WTC11 (cell line): ENCODE results near the gene ITPK1. TPM values are rescaled to one million over a fixed set of nuclear protein-coding genes. Genes with fewer than 3 reads are reported as not detected.

ENCODE experiments used
- ATAC-seq: fragments of 200-7000 bp; cut with Tn5 transposase; 2 replicates; pipeline ENCODE4 v1.10.0; 2021; ENCODE audit warnings: mild to moderate bottlenecking, moderate library complexity
- CTCF ChIA-PET: fragments of 300-600 bp; sonication (Branson Sonifier 250); formaldehyde crosslinking; loops from one replicate; lab custom pipeline; 2021; ENCODE audit warnings: antibody characterized with exemption; lab: Charles Lee
- POLR2A ChIA-PET: fragments of 350-600 bp; sonication (Branson Sonifier 250); formaldehyde crosslinking; loops from one replicate; lab custom pipeline; 2021; ENCODE audit warnings: antibody characterized with exemption; lab: Charles Lee
- DNase-seq: peaks from one replicate; pipeline ENCODE4 v3.0.0; 2021; ENCODE audit warnings: low spot score
- H3K27ac Mint-ChIP-seq: 2 replicates; pipeline ENCODE4 v1.8.0; 2021; ENCODE audit warnings: mixed read lengths
- H3K27me3 Mint-ChIP-seq: 2 replicates; pipeline ENCODE4 v1.8.0; 2021; ENCODE audit warnings: low read depth, mild to moderate bottlenecking, moderate library complexity, mixed read lengths
- H3K36me3 Mint-ChIP-seq: 2 replicates; pipeline ENCODE4 v1.8.0; 2021; ENCODE audit warnings: mixed read lengths
- H3K4me1 Mint-ChIP-seq: 2 replicates; pipeline ENCODE4 v1.8.0; 2022; ENCODE audit warnings: mixed read lengths
- H3K4me3 Mint-ChIP-seq: 2 replicates; pipeline ENCODE4 v1.8.0; 2021; ENCODE audit warnings: mild to moderate bottlenecking, moderate library complexity, mixed read lengths
- H3K9me3 Mint-ChIP-seq: 2 replicates; pipeline ENCODE4 v1.8.0; 2021; ENCODE audit warnings: mixed read lengths
- ELF4 ChIP-seq: sonication (generic); formaldehyde crosslinking; IDR thresholded peaks from 2 replicates; pipeline ENCODE4 v1.8.1; 2022; ENCODE audit warnings: low read depth, mild to moderate bottlenecking, moderate library complexity, missing genetic modification reagents
- EMX1 ChIP-seq: fragments of 250-450 bp; sonication (Bioruptor Pico); IDR thresholded peaks from 2 replicates; pipeline ENCODE4 v1.8.0; 2021; ENCODE audit warnings: mild to moderate bottlenecking
- ERG ChIP-seq: fragments of 250-450 bp; sonication (Bioruptor Pico); IDR thresholded peaks from 2 replicates; pipeline ENCODE4 v1.8.0; 2021; ENCODE audit warnings: mild to moderate bottlenecking
- ESRRA ChIP-seq: sonication (generic); formaldehyde crosslinking; IDR thresholded peaks from 2 replicates; pipeline ENCODE4 v1.8.1; 2022; ENCODE audit warnings: mild to moderate bottlenecking, missing genetic modification reagents, borderline replicate concordance
- FOXJ3 ChIP-seq: sonication (generic); formaldehyde crosslinking; IDR thresholded peaks from 2 replicates; pipeline ENCODE4 v1.9.0; 2021; ENCODE audit warnings: missing genetic modification reagents, mild to moderate bottlenecking, borderline replicate concordance
- GABPB1 ChIP-seq: sonication (generic); formaldehyde crosslinking; IDR thresholded peaks from 2 replicates; pipeline ENCODE4 v1.8.1; 2023; ENCODE audit warnings: mild to moderate bottlenecking, missing genetic modification reagents
- GRHL2 ChIP-seq: fragments of 250-450 bp; sonication (Bioruptor Pico); IDR thresholded peaks from 2 replicates; pipeline ENCODE4 v1.8.0; 2022; ENCODE audit warnings: mild to moderate bottlenecking, moderate library complexity; ENCODE audit not compliant: insufficient replicate concordance, severe bottlenecking
- HMGA2 ChIP-seq: fragments of 250-450 bp; sonication (Bioruptor Pico); IDR thresholded peaks from 2 replicates; pipeline ENCODE4 v1.4.0; 2021; ENCODE audit warnings: mild to moderate bottlenecking, moderate library complexity
- MXD4 ChIP-seq: fragments of 250-450 bp; sonication (Bioruptor Pico); IDR thresholded peaks from 2 replicates; pipeline ENCODE4 v1.8.0; 2021; ENCODE audit warnings: mild to moderate bottlenecking, moderate library complexity, borderline replicate concordance
- NFE2L1 ChIP-seq: sonication (generic); formaldehyde crosslinking; IDR thresholded peaks from 2 replicates; pipeline ENCODE4 v1.8.1; 2023; ENCODE audit warnings: missing genetic modification reagents
- NR3C1 ChIP-seq: sonication (generic); formaldehyde crosslinking; conservative IDR thresholded peaks from 2 replicates; pipeline ENCODE4 v1.8.1; 2023; ENCODE audit warnings: low read depth, mild to moderate bottlenecking, missing genetic modification reagents
- OVOL2 ChIP-seq: fragments of 250-450 bp; sonication (Bioruptor Pico); IDR thresholded peaks from 2 replicates; pipeline ENCODE4 v1.9.0; 2021; ENCODE audit warnings: mild to moderate bottlenecking, borderline replicate concordance
- SMAD3 ChIP-seq: sonication (generic); formaldehyde crosslinking; IDR thresholded peaks from 2 replicates; pipeline ENCODE4 v1.8.0; 2022; ENCODE audit warnings: missing genetic modification reagents, mild to moderate bottlenecking, borderline replicate concordance
- STAT6 ChIP-seq: sonication (generic); formaldehyde crosslinking; conservative IDR thresholded peaks from 2 replicates; pipeline ENCODE4 v1.8.1; 2023; ENCODE audit warnings: mild to moderate bottlenecking, low read depth, missing genetic modification reagents, moderate library complexity
- TCF7 ChIP-seq: sonication (generic); formaldehyde crosslinking; IDR thresholded peaks from 2 replicates; pipeline ENCODE4 v1.8.0; 2022; ENCODE audit warnings: mild to moderate bottlenecking, low read depth, missing genetic modification reagents, moderate library complexity
- TEAD1 ChIP-seq: sonication (generic); formaldehyde crosslinking; IDR thresholded peaks from 2 replicates; pipeline ENCODE4 v1.8.0; 2022; ENCODE audit warnings: mild to moderate bottlenecking, missing genetic modification reagents
- TP53 ChIP-seq: sonication (generic); formaldehyde crosslinking; IDR thresholded peaks from 2 replicates; pipeline ENCODE4 v1.8.1; 2023; ENCODE audit warnings: mild to moderate bottlenecking, missing genetic modification reagents
- ZBTB21 ChIP-seq: sonication (generic); formaldehyde crosslinking; IDR thresholded peaks from 2 replicates; pipeline ENCODE4 v1.8.1; 2023; ENCODE audit warnings: mild to moderate bottlenecking, missing genetic modification reagents, borderline replicate concordance
- ZNF219 ChIP-seq: sonication (generic); formaldehyde crosslinking; IDR thresholded peaks from 2 replicates; pipeline ENCODE4 v1.8.0; 2023; ENCODE audit warnings: missing genetic modification reagents, mild to moderate bottlenecking, borderline replicate concordance
- ZNF317 ChIP-seq: sonication (generic); formaldehyde crosslinking; IDR thresholded peaks from 2 replicates; pipeline ENCODE4 v1.8.1; 2023; ENCODE audit warnings: low read depth, mild to moderate bottlenecking, moderate library complexity, missing genetic modification reagents, borderline replicate concordance
- ZNF423 ChIP-seq: fragments of 250-450 bp; sonication (Bioruptor Pico); IDR thresholded peaks from 2 replicates; pipeline ENCODE4 v2.1.2; 2022; ENCODE audit warnings: mild to moderate bottlenecking, moderate library complexity
- ZNF671 ChIP-seq: fragments of 250-450 bp; sonication (Bioruptor Pico); IDR thresholded peaks from 2 replicates; pipeline ENCODE4 v1.8.0; 2021; ENCODE audit warnings: mild to moderate bottlenecking
- total RNA-seq: library from RNA; stranded (reverse); gene quantifications from 3 replicates; pipeline ENCODE4 v1.2.3, GENCODE V29; 2021
- TF ChIP-seq, protein P1 (sequence below): sonication (generic); formaldehyde crosslinking; IDR thresholded peaks from 2 replicates; pipeline ENCODE4 v1.8.1; 2023; ENCODE audit warnings: mild to moderate bottlenecking, missing genetic modification reagents, moderate library complexity
- TF ChIP-seq, protein P2 (sequence below): sonication (generic); formaldehyde crosslinking; IDR thresholded peaks from 2 replicates; pipeline ENCODE4 v1.8.0; 2022; ENCODE audit warnings: mild to moderate bottlenecking, missing genetic modification reagents

The ITPK1 gene
- total RNA-seq, 1 experiment from 2014 or later = 144 TPM

- TF ChIP-seq FOXJ3 (CRISPR knock-in tag) = no peak
- no peak for TF ChIP-seq ELF4
- TF ChIP-seq ZNF671 (CRISPR knock-in tag) = no peak
- no peak for TF ChIP-seq ZNF423
- TF ChIP-seq SMAD3 (CRISPR knock-in tag) = no peak
- TF ChIP-seq TP53 = no peak
- TF ChIP-seq EMX1 (CRISPR knock-in tag) = no peak
- TF ChIP-seq ERG (CRISPR knock-in tag) = no peak
- TF ChIP-seq GRHL2 (CRISPR knock-in tag) = no peak
These were observed 78.9 kb downstream of the ITPK1 start (continued) for GRCh38 chr14:93036652-93037345.

DNA sequence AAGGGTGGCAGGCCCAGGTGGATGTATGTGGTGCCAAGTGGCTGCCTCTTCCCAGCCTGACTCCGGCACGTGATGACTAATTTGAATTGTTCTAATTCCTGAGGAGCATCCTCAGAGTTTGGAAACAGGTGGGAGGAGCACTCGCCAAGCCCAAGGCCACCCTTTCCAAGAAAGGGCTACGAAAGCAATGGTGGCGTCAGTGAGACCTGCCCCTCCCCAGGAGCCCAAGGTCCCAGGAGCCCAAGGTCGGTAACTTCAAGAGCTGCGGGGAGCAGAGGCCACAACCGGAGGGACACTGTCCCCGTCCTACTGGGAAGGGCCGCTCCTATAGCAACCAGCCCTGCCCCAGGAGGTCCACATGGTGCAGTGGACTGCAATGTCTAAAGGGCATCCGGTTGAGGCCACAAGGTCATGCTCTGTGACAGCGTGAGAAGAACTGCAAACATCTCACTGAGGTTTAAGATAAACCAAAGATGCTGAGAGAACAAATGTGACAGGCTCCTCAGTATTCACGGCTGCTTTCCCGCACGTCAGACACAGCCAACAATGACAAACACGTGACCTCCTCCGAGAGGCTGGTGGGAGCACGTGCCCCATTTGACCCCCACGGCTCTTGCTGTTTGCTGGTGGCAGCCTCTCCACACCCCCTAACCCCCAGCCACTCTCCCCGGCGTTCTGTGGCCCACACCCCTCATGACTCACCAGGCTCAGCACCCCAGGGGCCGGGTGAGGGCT lies 79.6 kb downstream of the ITPK1 start:
- DNase-seq (no peak), ATAC-seq (no peak)
- CTCF ChIA-PET = interaction anchor here (2.1 kb wide), 1 partner anchor 77 kb away, joined by 12 read pairs; no protein-coding TSS in a partner anchor
- POLR2A ChIA-PET = no interaction called here
- Mint-ChIP-seq H3K27ac (no peak overlapping the region), H3K4me3 (no peak overlapping the region), H3K36me3 (no peaks in the 10 kb centered on the region), H3K27me3 (no peaks in the 10 kb centered on the region), H3K9me3 (no peaks in the 10 kb centered on the region), H3K4me1 (peaks cover 77% of the 10 kb centered on the region)
- TF ChIP-seq EMX1 (CRISPR knock-in tag) (no peak), GABPB1 (CRISPR knock-in tag) (peak; percentile 60; the same call in 1 of the 2 replicates)

GRCh38 chr14:93035585-93035916 lies 80.2 kb downstream of the ITPK1 start:
- no peaks in the 10 kb centered on the region for H3K27me3 Mint-ChIP-seq
- H3K9me3 Mint-ChIP-seq = no peaks in the 10 kb centered on the region
- no peak overlapping the region for H3K27ac Mint-ChIP-seq
- POLR2A ChIA-PET = no interaction called here
- TF ChIP-seq ZNF219 (CRISPR knock-in tag) = no peak
- no peak for TF ChIP-seq HMGA2 (CRISPR knock-in tag)
- TF ChIP-seq, all 79 proteins: peak for 0
- Mint-ChIP-seq H3K36me3 (no peaks in the 10 kb centered on the region), H3K4me3 (no peak overlapping the region), H3K4me1 (peaks cover 77% of the 10 kb centered on the region)
- ATAC-seq = no peak
- no peak for DNase-seq
- CTCF ChIA-PET = interaction anchor here (0.9 to 2.8 kb wide), 10 partner anchors 10 to 97 kb away, joined by 3 to 18 read pairs (median 6); no protein-coding TSS in a partner anchor

DNA sequence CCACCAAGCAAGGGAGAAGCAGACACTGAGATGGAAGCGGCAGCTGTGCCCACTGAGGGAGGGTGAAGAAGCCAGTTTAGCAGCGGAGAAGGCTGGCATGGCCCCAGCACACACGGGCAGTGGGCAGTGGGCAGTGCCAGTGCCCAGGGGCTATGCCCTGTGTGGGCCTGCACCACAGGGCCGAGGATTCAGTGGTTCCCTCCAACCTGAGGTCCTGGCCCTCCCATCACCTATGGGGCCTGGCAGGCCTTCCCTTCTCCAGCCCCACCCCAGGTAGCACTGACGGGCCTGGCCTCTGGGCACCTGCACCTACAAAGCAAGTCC lies 81.1 kb downstream of the ITPK1 start:
- ChIA-PET CTCF (interaction anchor here (0.6 to 3.7 kb wide), 31 partner anchors 9 to 264 kb away, joined by 3 to 29 read pairs (median 4); partner anchors contain the start of genes LYSET and MOAP1), POLR2A (no interaction called here)
- no peaks in the 10 kb centered on the region for H3K27me3 Mint-ChIP-seq
- no peaks in the 10 kb centered on the region for H3K36me3 Mint-ChIP-seq
- no peak overlapping the region for H3K4me3 Mint-ChIP-seq
- H3K4me1 Mint-ChIP-seq = peaks cover 71% of the 10 kb centered on the region
- no peak for DNase-seq
- TF ChIP-seq TEAD1 (CRISPR knock-in tag) (no peak), ZBTB21 (CRISPR knock-in tag) (no peak), ZNF671 (CRISPR knock-in tag) (no peak), MXD4 (CRISPR knock-in tag) (no peak), NR3C1 (CRISPR knock-in tag) (no peak), ESRRA (CRISPR knock-in tag) (no peak), STAT6 (CRISPR knock-in tag) (no peak), ZNF317 (CRISPR knock-in tag) (no peak), NFE2L1 (no peak), OVOL2 (no peak), TCF7 (CRISPR knock-in tag) (no peak), SMAD3 (CRISPR knock-in tag) (no peak)
- TF ChIP-seq, protein P1, sequence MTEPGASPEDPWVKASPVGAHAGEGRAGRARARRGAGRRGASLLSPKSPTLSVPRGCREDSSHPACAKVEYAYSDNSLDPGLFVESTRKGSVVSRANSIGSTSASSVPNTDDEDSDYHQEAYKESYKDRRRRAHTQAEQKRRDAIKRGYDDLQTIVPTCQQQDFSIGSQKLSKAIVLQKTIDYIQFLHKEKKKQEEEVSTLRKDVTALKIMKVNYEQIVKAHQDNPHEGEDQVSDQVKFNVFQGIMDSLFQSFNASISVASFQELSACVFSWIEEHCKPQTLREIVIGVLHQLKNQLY (CRISPR knock-in tag) = no peak
- TF ChIP-seq, protein P2, sequence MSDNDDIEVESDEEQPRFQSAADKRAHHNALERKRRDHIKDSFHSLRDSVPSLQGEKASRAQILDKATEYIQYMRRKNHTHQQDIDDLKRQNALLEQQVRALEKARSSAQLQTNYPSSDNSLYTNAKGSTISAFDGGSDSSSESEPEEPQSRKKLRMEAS (CRISPR knock-in tag) = no peak
- no peaks in the 10 kb centered on the region for H3K9me3 Mint-ChIP-seq
- no peak for ATAC-seq
- H3K27ac Mint-ChIP-seq = peak overlapping the region; percentile 8; the same call in 1 of the 2 replicates
